Type B pancreatic cell (in vitro differentiated cells): ENCODE data around the gene L3MBTL4. TPM values are rescaled to one million over a fixed set of nuclear protein-coding genes. Genes with fewer than 3 reads are reported as not detected.
"Not testable (repeated sequence)": the region's sequence is repeated elsewhere in the genome, so short reads cannot be mapped to it uniquely, and the experiment has no call there.

Source experiments
- DNase-seq: peaks from one replicate; pipeline ENCODE4 v3.0.0; 2021; ENCODE audit warnings: mixed read lengths; ENCODE audit not compliant: unreplicated experiment; ENCODE audit errors: extremely low spot score
- H3K27ac Mint-ChIP-seq: 2 replicates; pipeline ENCODE4 v1.8.0; 2021; ENCODE audit warnings: mild to moderate bottlenecking, mixed read lengths
- H3K27me3 Mint-ChIP-seq: 2 replicates; pipeline ENCODE4 v1.8.0; 2021; ENCODE audit warnings: mixed read lengths
- H3K36me3 Mint-ChIP-seq: 2 replicates; pipeline ENCODE4 v1.8.0; 2021; ENCODE audit warnings: mixed read lengths
- H3K4me1 Mint-ChIP-seq: one replicate; pipeline ENCODE4 v1.8.0; 2021; ENCODE audit warnings: mixed read lengths; ENCODE audit not compliant: unreplicated experiment
- H3K4me3 Mint-ChIP-seq: 2 replicates; pipeline ENCODE4 v1.8.0; 2021; ENCODE audit warnings: mild to moderate bottlenecking, mixed read lengths
- H3K9me3 Mint-ChIP-seq: 2 replicates; pipeline ENCODE4 v1.8.0; 2021; ENCODE audit warnings: mixed read lengths
- total RNA-seq: library from RNA; stranded (reverse); gene quantifications from 2 replicates; pipeline ENCODE4 v1.2.1, GENCODE V29; 2021; ENCODE audit warnings: low replicate concordance
- TF ChIP-seq, protein P1 (sequence below): fragments of 200-600 bp; sonication (generic); conservative IDR thresholded peaks from 2 replicates; pipeline ENCODE4 v1.5.0; 2021; ENCODE audit warnings: antibody characterized with exemption, mild to moderate bottlenecking

L3MBTL4 gene
- total RNA-seq, 1 donor from 2014 or later: 2.2 TPM

DNA sequence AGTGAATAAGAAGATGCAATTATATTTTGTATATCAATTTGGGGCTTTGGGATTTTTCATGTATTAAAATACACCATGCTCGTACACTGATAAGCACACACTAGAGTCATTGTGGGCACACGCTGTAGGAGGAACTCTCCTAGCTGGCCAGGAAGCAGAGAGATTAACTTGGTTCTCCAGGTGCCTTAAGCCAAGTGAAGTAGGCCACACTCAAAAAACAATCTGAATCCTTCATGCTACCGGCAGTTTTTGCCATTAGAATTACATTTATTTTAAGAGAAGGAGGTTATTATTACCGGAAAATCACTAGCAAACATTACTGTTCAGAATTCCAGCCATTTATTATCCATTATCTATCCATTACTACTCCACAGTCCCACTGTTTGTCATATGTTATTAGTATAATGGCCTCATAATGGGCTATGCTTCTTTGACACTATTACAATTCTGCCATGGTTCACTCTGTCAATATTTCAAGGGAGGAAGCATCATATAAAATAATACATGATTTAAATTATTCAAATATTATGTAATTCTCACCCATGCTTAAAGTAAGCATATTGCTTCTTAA, 214.4 kb downstream of the L3MBTL4 start:
- Mint-ChIP-seq H3K27ac (no peak overlapping the region), H3K36me3 (no peaks in the 10 kb centered on the region), H3K9me3 (no peaks in the 10 kb centered on the region), H3K4me1 (no peaks in the 10 kb centered on the region), H3K4me3 (no peak overlapping the region), H3K27me3 (peaks cover 11% of the 10 kb centered on the region)
- no peak for DNase-seq
- TF ChIP-seq, protein P1, sequence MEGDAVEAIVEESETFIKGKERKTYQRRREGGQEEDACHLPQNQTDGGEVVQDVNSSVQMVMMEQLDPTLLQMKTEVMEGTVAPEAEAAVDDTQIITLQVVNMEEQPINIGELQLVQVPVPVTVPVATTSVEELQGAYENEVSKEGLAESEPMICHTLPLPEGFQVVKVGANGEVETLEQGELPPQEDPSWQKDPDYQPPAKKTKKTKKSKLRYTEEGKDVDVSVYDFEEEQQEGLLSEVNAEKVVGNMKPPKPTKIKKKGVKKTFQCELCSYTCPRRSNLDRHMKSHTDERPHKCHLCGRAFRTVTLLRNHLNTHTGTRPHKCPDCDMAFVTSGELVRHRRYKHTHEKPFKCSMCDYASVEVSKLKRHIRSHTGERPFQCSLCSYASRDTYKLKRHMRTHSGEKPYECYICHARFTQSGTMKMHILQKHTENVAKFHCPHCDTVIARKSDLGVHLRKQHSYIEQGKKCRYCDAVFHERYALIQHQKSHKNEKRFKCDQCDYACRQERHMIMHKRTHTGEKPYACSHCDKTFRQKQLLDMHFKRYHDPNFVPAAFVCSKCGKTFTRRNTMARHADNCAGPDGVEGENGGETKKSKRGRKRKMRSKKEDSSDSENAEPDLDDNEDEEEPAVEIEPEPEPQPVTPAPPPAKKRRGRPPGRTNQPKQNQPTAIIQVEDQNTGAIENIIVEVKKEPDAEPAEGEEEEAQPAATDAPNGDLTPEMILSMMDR: no peak

DNA sequence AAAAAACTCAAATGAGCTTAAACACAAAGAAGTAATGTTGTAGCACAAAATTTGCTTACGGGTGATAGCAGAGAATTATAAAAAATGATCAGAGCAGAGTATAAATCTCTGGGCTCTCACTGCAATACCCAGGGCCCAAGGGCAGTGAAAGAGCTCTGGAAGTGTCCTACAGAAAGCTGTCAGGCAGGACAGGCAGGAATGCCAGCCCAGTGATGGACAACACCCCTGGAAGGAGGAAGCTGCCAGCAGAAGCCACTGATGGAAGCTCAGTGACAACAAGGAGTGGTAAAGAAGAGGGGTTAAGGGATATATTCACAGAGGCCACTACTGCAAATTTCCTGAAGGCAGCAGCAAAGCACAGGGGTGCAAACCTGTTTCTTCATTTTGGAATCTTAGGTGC, 214.9 kb downstream of the L3MBTL4 start:
- Mint-ChIP-seq H3K4me3 (peak overlapping the region; percentile 47), H3K27ac (no peak overlapping the region), H3K36me3 (no peaks in the 10 kb centered on the region), H3K27me3 (peaks cover 11% of the 10 kb centered on the region), H3K9me3 (no peaks in the 10 kb centered on the region), H3K4me1 (no peaks in the 10 kb centered on the region)
- TF ChIP-seq, protein P1: no peak
- no peak for DNase-seq

DNA sequence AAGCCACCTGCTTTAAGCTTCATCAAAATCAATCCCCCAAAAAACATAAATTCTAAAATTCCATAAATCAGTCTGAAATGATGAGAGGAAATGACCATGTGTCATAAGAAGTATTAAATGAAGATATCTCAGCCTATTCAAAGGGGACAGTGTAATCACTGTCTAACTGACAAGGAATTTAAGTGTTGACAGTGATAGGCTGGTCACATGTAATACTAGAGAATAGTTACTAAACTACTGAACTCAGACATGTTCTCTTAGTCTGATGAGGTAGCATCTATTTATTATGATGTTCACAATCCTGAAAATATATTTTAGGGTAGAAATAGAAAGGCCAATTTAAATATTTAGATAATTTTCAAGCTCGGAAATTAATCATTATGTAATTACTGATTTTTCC, 216.1 kb downstream of the L3MBTL4 start:
- Mint-ChIP-seq H3K27ac (no peak overlapping the region), H3K4me1 (no peaks in the 10 kb centered on the region), H3K27me3 (peaks cover 11% of the 10 kb centered on the region), H3K36me3 (no peaks in the 10 kb centered on the region), H3K9me3 (no peaks in the 10 kb centered on the region), H3K4me3 (no peak overlapping the region)
- no peak for DNase-seq
- TF ChIP-seq, protein P1: no peak

DNA sequence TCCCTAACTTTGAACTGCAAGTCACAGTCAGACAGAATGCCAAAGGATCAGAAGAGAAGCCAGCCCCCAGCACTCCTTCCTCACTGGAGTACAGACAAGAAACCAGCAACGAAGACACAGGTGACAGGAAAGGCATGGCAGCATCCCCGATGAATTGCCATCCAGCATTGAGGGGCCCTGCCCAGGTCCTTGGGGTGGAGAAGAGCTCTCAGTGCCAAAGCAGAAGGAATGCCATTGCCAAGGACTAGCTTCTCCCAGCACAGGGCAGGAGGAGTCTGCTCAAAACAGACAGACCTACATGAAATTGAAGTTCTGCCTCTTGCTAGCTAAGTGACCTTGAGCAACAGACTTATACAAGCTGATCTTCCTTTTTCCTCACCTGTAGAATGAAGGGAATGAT, 220.1 kb downstream of the L3MBTL4 start:
- Mint-ChIP-seq H3K36me3 (no peaks in the 10 kb centered on the region), H3K4me3 (no peak overlapping the region), H3K9me3 (no peaks in the 10 kb centered on the region), H3K27ac (no peak overlapping the region), H3K27me3 (peaks cover 7% of the 10 kb centered on the region), H3K4me1 (no peaks in the 10 kb centered on the region)
- TF ChIP-seq, protein P1: no peak
- DNase-seq: no peak

GRCh38 chr18:6185782-6186181, 228.9 kb downstream of the L3MBTL4 start:
- not testable (repeated sequence) for DNase-seq, H3K4me1 Mint-ChIP-seq

DNA sequence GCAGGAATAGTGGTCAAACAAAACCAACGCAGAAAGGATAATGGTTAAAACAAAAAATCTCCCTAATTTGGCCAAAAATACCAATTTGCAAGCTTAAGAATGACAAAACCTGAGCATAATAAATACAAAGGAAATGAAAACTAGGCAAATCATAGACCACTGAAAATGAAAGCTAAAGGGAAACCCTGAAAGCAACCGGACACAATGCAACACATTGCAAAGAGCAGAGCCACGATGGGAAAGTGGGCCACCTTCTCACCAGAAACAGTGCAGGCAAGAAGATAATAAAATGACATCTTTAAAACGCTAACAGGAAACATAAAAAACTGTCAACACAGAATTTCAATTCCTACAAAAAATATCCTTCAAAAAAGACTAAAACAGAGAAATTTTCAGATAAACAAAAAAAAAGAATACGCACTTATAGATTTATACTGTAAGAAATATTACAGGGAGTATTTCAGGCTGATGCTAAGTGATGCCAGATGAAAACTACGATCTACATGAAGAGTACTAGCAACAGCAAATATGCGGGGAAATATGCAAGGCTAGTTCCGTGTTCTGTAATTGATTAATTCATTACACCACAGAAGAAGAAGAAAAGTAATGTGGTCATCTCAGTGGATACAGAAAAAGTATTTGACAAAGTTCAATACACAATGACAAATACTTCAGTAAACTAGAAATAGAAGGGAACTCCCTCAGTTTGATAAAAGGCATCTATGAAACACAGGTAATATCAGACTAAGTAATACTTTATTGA, 239.5 kb downstream of the L3MBTL4 start:
- no peak overlapping the region for H3K4me3 Mint-ChIP-seq
- no peaks in the 10 kb centered on the region for H3K36me3 Mint-ChIP-seq
- H3K27ac Mint-ChIP-seq: no peak overlapping the region
- H3K4me1 Mint-ChIP-seq: no peaks in the 10 kb centered on the region
- no peak for DNase-seq
- no peaks in the 10 kb centered on the region for H3K9me3 Mint-ChIP-seq
- no peaks in the 10 kb centered on the region for H3K27me3 Mint-ChIP-seq
- TF ChIP-seq, protein P1: no peak

More at GRCh38 chr18:6185782-6186181, 228.9 kb downstream of the L3MBTL4 start:
- not testable (repeated sequence) for H3K36me3 Mint-ChIP-seq, H3K27ac Mint-ChIP-seq, H3K4me3 Mint-ChIP-seq, H3K9me3 Mint-ChIP-seq, H3K27me3 Mint-ChIP-seq
